Astrocyte of the spinal cord (primary cell): ENCODE results near the gene BLOC1S3.

Experiments
- DNase-seq: peaks from one replicate; pipeline ENCODE4 v3.0.0; 2011; ENCODE audit warnings: low read depth, low spot score
- H3K4me3 ChIP-seq: 2 replicates; pipeline ENCODE4 v1.5.1; 2011; ENCODE audit warnings: low read depth, mild to moderate bottlenecking, low read length, moderate library complexity
- CTCF ChIP-seq: IDR thresholded peaks from 2 replicates; pipeline ENCODE4 v1.5.1; 2012; ENCODE audit warnings: low read depth, mild to moderate bottlenecking, low read length, inconsistent platforms
- in situ Hi-C: cut with HindIII; loops from 2 replicates; pipeline ENCODE4 v1.10.0; 2017; ENCODE audit warnings: low sequenced_read_pairs

The BLOC1S3 gene

GRCh38 chr19:45136507-45137178 is 41.9 kb upstream of the BLOC1S3 start:
- in situ Hi-C loops = no loop called here
- no peak for TF ChIP-seq CTCF
- no peak for DNase-seq
- no peak overlapping the region for H3K4me3 ChIP-seq

GRCh38 chr19:45137179-45137761 is 41.3 kb upstream of the BLOC1S3 start:
- in situ Hi-C loops = no loop called here
- peak; percentile 31 for DNase-seq
- no peak overlapping the region for H3K4me3 ChIP-seq
- no peak for TF ChIP-seq CTCF

- DNase-seq = no peak
- in situ Hi-C loops = no loop called here
- H3K4me3 ChIP-seq = no peak overlapping the region
- TF ChIP-seq CTCF = no peak
These were observed 40.3 kb upstream of the BLOC1S3 start for GRCh38 chr19:45138303-45138751.

- DNase-seq = no peak
- no peak overlapping the region for H3K4me3 ChIP-seq
- in situ Hi-C loops = no loop called here
- TF ChIP-seq CTCF = no peak
These were observed 39.1 kb upstream of the BLOC1S3 start for GRCh38 chr19:45139286-45140143.

- no peak for DNase-seq
- TF ChIP-seq CTCF = no peak
- in situ Hi-C loops = no loop called here
- H3K4me3 ChIP-seq = no peak overlapping the region
These were observed 38.5 kb upstream of the BLOC1S3 start for GRCh38 chr19:45140144-45140503.

GRCh38 chr19:45140533-45140932 is 38.1 kb upstream of the BLOC1S3 start:
- H3K4me3 ChIP-seq = no peak overlapping the region
- DNase-seq = no peak
- in situ Hi-C loops = no loop called here
- TF ChIP-seq CTCF = no peak
